Measurements from ENCODE around the gene CDC6.

The CDC6 gene

GRCh38 chr17:40286473-40286872 is 1.2 kb upstream of the CDC6 start:
- H3K4me2 ChIP-seq, result no peak overlapping the region
- peaks cover 37% of the 10 kb centered on the region for H3K79me2 ChIP-seq (ENCODE audit: insufficient read depth, low read depth)
- no peak overlapping the region for H3K27ac ChIP-seq
- H4K20me1 ChIP-seq (ENCODE audit: insufficient read depth), result 0 out of 2 replicates have a peak, but pooled peaks cover 3% of the 10 kb centered on the region
- TF ChIP-seq CTCF (conservative IDR thresholded peaks at IDR 0.05; ENCODE audit: low read depth, low read length), result no peak
- no peaks in the 10 kb centered on the region for H3K27me3 ChIP-seq (ENCODE audit: insufficient read depth, low read depth)
- H2AFZ ChIP-seq (ENCODE audit: low read depth), result no peak overlapping the region
- H3K9ac ChIP-seq, result no peak overlapping the region
- no peak overlapping the region for H3K4me3 ChIP-seq (IDR thresholded peaks at IDR 0.05; ENCODE audit: insufficient read depth, low read depth, low read length)
- H3K4me1 ChIP-seq (ENCODE audit: low read depth, poor library complexity, severe bottlenecking), result peaks cover 51% of the 10 kb centered on the region
- H3K36me3 ChIP-seq (ENCODE audit: insufficient read depth), result peaks cover under 1% of the 10 kb centered on the region; the same call in 1 of the 2 replicates

GRCh38 chr17:40287159-40287493 is 553 bp upstream of the CDC6 start:
- Histone ChIP-seq H3K9ac (no peak overlapping the region), H4K20me1 (ENCODE audit: insufficient read depth) (0 out of 2 replicates have a peak, but pooled peaks cover 3% of the 10 kb centered on the region), H3K79me2 (ENCODE audit: insufficient read depth, low read depth) (peaks cover 41% of the 10 kb centered on the region), H3K4me2 (peak overlapping the region; percentile 20; the same call in 1 of the 2 replicates), H3K36me3 (ENCODE audit: insufficient read depth) (peaks cover 5% of the 10 kb centered on the region; the same call in 1 of the 2 replicates), H3K4me1 (ENCODE audit: low read depth, poor library complexity, severe bottlenecking) (peaks cover 52% of the 10 kb centered on the region), H3K27me3 (ENCODE audit: insufficient read depth, low read depth) (no peaks in the 10 kb centered on the region), H2AFZ (ENCODE audit: low read depth) (no peak overlapping the region), H3K4me3 (IDR thresholded peaks at IDR 0.05; ENCODE audit: insufficient read depth, low read depth, low read length) (no peak overlapping the region), H3K27ac (no peak overlapping the region)
- no peak for TF ChIP-seq CTCF (conservative IDR thresholded peaks at IDR 0.05; ENCODE audit: low read depth, low read length)

- H2AFZ ChIP-seq (ENCODE audit: low read depth), result no peak overlapping the region
- H3K4me1 ChIP-seq (ENCODE audit: low read depth, poor library complexity, severe bottlenecking), result peaks cover 32% of the 10 kb centered on the region
- H3K36me3 ChIP-seq (ENCODE audit: insufficient read depth), result peaks cover 5% of the 10 kb centered on the region; the same call in 1 of the 2 replicates
- no peaks in the 10 kb centered on the region for H3K27me3 ChIP-seq (ENCODE audit: insufficient read depth, low read depth)
- H3K79me2 ChIP-seq (ENCODE audit: insufficient read depth, low read depth), result peaks cover 45% of the 10 kb centered on the region
- no peak overlapping the region; the same call in 1 of the 2 replicates for H3K27ac ChIP-seq
- H3K4me3 ChIP-seq (IDR thresholded peaks at IDR 0.05; ENCODE audit: insufficient read depth, low read depth, low read length), result no peak overlapping the region
- H4K20me1 ChIP-seq (ENCODE audit: insufficient read depth), result 0 out of 2 replicates have a peak, but pooled peaks cover 3% of the 10 kb centered on the region
- no peak overlapping the region; the same call in 1 of the 2 replicates for H3K9ac ChIP-seq
- peak overlapping the region; percentile 8; the same call in 1 of the 2 replicates for H3K4me2 ChIP-seq
- peak; percentile 67 for TF ChIP-seq CTCF (conservative IDR thresholded peaks at IDR 0.05; ENCODE audit: low read depth, low read length)
Observed at GRCh38 chr17:40290629-40291280, 3.1 kb downstream of the CDC6 start.

- Histone ChIP-seq H3K4me1 (ENCODE audit: low read depth, poor library complexity, severe bottlenecking) (peaks cover 32% of the 10 kb centered on the region), H3K27ac (no peak overlapping the region; the same call in 1 of the 2 replicates), H3K27me3 (ENCODE audit: insufficient read depth, low read depth) (no peaks in the 10 kb centered on the region), H2AFZ (ENCODE audit: low read depth) (no peak overlapping the region), H4K20me1 (ENCODE audit: insufficient read depth) (0 out of 2 replicates have a peak, but pooled peaks cover 3% of the 10 kb centered on the region), H3K4me3 (IDR thresholded peaks at IDR 0.05; ENCODE audit: insufficient read depth, low read depth, low read length) (no peak overlapping the region), H3K79me2 (ENCODE audit: insufficient read depth, low read depth) (peaks cover 45% of the 10 kb centered on the region), H3K4me2 (no peak overlapping the region), H3K9ac (no peak overlapping the region; the same call in 1 of the 2 replicates), H3K36me3 (ENCODE audit: insufficient read depth) (peaks cover 5% of the 10 kb centered on the region; the same call in 1 of the 2 replicates)
- TF ChIP-seq CTCF (conservative IDR thresholded peaks at IDR 0.05; ENCODE audit: low read depth, low read length), result no peak
Observed at GRCh38 chr17:40291281-40291664, 3.6 kb downstream of the CDC6 start.

Measured in KMS-11 (cell line).